SK-N-SH (cell line): Measurements from ENCODE around the gene UPK1A. TPM values are rescaled to one million over a fixed set of nuclear protein-coding genes. Genes with fewer than 3 reads are reported as not detected.

Source experiments
- ELF1 ChIP-seq: IDR thresholded peaks from 2 replicates; pipeline ENCODE4 v1.4.0; 2012
- EP300 ChIP-seq, 2 experiments: IDR thresholded peaks; 2 replicates each; pipeline versions ENCODE4 v1.4.0 to v1.6.1; 2012; ENCODE audit warnings: borderline replicate concordance in 1 of 2, low read depth in 1 of 2, low read length in 1 of 2
- POLR2AphosphoS5 ChIP-seq: IDR thresholded peaks from 2 replicates; pipeline ENCODE4 v1.6.1; 2012; ENCODE audit warnings: low read depth, low read length
- RXRA ChIP-seq: IDR thresholded peaks from 2 replicates; pipeline ENCODE4 v1.4.0; 2012; ENCODE audit warnings: low read depth, mild to moderate bottlenecking, borderline replicate concordance
- SIN3A ChIP-seq: IDR thresholded peaks from 2 replicates; pipeline ENCODE4 v1.6.1; 2012; ENCODE audit warnings: low read depth, mild to moderate bottlenecking, low read length, moderate library complexity, borderline replicate concordance
- polyA plus RNA-seq, 3 experiments: library from polyadenylated mRNA; depleted of rRNA; stranded (reverse); fragments of >200 nt; gene quantifications; 2 replicates each; pipeline ENCODE4 v1.2.3, GENCODE V29; 2012
- TF ChIP-seq, protein P1 (sequence below): fragments of 200-600 bp; sonication (generic); IDR thresholded peaks from 2 replicates; pipeline ENCODE4 v1.6.1; 2017; ENCODE audit warnings: antibody characterized with exemption, mild to moderate bottlenecking, moderate library complexity
- TF ChIP-seq, protein P2 (sequence below): fragments of 150-350 bp; IDR thresholded peaks from 2 replicates; pipeline ENCODE4 v1.6.1; 2017; ENCODE audit warnings: antibody characterized with exemption, low read length, low read depth, borderline replicate concordance

Gene UPK1A
- polyA plus RNA-seq, 1 of the 3 experiments (the other 2 are of a cell fraction) = 0.16 TPM

DNA sequence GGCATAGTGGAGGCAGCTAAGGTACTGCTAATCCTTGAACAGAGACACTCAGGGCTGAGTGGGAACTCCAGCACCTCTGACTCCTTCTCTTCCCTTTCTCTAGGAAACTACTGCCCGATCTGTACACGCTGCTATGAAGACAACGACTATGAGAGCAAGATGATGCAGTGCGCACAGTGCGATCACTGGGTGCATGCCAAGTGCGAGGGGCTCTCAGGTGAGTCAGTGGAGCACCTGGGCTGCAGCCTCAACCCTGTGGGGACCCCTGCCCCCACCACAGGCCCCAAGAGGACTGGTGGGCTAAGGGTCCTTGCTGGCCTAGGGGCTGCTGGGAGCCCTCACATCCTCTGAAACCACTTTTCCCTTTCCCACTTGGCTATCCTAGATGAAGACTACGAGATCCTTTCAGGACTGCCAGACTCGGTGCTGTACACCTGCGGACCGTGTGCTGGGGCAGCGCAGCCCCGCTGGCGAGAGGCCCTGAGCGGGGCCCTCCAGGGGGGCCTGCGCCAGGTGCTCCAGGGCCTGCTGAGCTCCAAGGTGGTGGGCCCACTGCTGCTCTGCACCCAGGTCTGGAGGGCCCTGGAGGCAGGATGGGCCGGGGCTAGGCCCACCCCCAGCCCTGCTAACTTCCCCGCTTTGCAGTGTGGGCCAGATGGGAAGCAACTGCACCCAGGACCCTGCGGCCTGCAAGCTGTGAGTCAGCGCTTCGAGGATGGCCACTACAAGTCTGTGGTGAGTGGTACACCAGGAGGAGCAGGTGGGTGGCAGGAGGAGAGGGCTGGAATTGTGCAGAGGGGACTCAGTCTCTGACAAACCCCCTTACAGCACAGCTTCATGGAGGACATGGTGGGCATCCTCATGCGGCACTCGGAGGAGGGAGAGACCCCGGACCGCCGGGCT lies 61.0 kb downstream of the UPK1A start (continued):
- TF ChIP-seq, protein P1, sequence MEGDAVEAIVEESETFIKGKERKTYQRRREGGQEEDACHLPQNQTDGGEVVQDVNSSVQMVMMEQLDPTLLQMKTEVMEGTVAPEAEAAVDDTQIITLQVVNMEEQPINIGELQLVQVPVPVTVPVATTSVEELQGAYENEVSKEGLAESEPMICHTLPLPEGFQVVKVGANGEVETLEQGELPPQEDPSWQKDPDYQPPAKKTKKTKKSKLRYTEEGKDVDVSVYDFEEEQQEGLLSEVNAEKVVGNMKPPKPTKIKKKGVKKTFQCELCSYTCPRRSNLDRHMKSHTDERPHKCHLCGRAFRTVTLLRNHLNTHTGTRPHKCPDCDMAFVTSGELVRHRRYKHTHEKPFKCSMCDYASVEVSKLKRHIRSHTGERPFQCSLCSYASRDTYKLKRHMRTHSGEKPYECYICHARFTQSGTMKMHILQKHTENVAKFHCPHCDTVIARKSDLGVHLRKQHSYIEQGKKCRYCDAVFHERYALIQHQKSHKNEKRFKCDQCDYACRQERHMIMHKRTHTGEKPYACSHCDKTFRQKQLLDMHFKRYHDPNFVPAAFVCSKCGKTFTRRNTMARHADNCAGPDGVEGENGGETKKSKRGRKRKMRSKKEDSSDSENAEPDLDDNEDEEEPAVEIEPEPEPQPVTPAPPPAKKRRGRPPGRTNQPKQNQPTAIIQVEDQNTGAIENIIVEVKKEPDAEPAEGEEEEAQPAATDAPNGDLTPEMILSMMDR = no peak
- no peak for TF ChIP-seq RXRA
- TF ChIP-seq POLR2AphosphoS5 = no peak
- no peak for TF ChIP-seq EP300 (IDR thresholded peaks at IDR 0.05; ENCODE audit: borderline replicate concordance in 1 of 2, low read depth in 1 of 2, low read length in 1 of 2)
- TF ChIP-seq, protein P2, sequence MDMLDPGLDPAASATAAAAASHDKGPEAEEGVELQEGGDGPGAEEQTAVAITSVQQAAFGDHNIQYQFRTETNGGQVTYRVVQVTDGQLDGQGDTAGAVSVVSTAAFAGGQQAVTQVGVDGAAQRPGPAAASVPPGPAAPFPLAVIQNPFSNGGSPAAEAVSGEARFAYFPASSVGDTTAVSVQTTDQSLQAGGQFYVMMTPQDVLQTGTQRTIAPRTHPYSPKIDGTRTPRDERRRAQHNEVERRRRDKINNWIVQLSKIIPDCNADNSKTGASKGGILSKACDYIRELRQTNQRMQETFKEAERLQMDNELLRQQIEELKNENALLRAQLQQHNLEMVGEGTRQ = no peak
- TF ChIP-seq ELF1 = no peak
- TF ChIP-seq SIN3A = no peak

Other genes with a start within 250 kb of the UPK1A start
- not detected in 2 replicates for gene FFAR2, start 218.3 kb upstream of the UPK1A start, polyA plus RNA-seq (2012; rRNA removed)
- gene KRTDAP, start 176.1 kb upstream of the UPK1A start, polyA plus RNA-seq (2012; rRNA removed) = not detected in 2 replicates
- gene DMKN, start 152.9 kb upstream of the UPK1A start, polyA plus RNA-seq (2012; rRNA removed) = not detected in 2 replicates
- 0.16 and 0.25 TPM in 2 replicates for gene SBSN, start 138.2 kb upstream of the UPK1A start, polyA plus RNA-seq (2012; rRNA removed)
- not detected in 2 replicates for gene GAPDHS, start 133.1 kb upstream of the UPK1A start, polyA plus RNA-seq (2012; rRNA removed)
- 201 and 202 TPM in 2 replicates for gene TMEM147, start 120.9 kb upstream of the UPK1A start, polyA plus RNA-seq (2012; rRNA removed)
- gene ATP4A, start 102.9 kb upstream of the UPK1A start, polyA plus RNA-seq (2012; rRNA removed) = not detected in 2 replicates
- gene PMIS2, start 80.3 kb upstream of the UPK1A start, polyA plus RNA-seq (2012; rRNA removed) = not detected in 2 replicates
- gene HAUS5, start 53.8 kb upstream of the UPK1A start, polyA plus RNA-seq (2012; rRNA removed) = 5.1 and 7.1 TPM in 2 replicates
- gene RBM42, start 37.5 kb upstream of the UPK1A start, polyA plus RNA-seq (2012; rRNA removed) = 48.5 and 69.9 TPM in 2 replicates
- 0.84 and 1.6 TPM in 2 replicates for gene ETV2, start 24.8 kb upstream of the UPK1A start, polyA plus RNA-seq (2012; rRNA removed)
- gene COX6B1, start 18.2 kb upstream of the UPK1A start, polyA plus RNA-seq (2012; rRNA removed) = 826 and 889 TPM in 2 replicates
- gene ZBTB32, start 38.0 kb downstream of the UPK1A start, polyA plus RNA-seq (2012; rRNA removed) = not detected in 2 replicates
- 18.2 and 29.2 TPM in 2 replicates for gene KMT2B, start 51.5 kb downstream of the UPK1A start, polyA plus RNA-seq (2012; rRNA removed)
- gene IGFLR1, start 75.9 kb downstream of the UPK1A start, polyA plus RNA-seq (2012; rRNA removed) = 5.1 and 5.6 TPM in 2 replicates
- gene U2AF1L4, start 78.9 kb downstream of the UPK1A start, polyA plus RNA-seq (2012; rRNA removed) = 25.9 and 29.4 TPM in 2 replicates
- 66.3 and 99.2 TPM in 2 replicates for gene PSENEN, start 79.1 kb downstream of the UPK1A start, polyA plus RNA-seq (2012; rRNA removed)
- 21.1 and 25.2 TPM in 2 replicates for gene LIN37, start 82.1 kb downstream of the UPK1A start, polyA plus RNA-seq (2012; rRNA removed)
- gene HSPB6, start 90.5 kb downstream of the UPK1A start, polyA plus RNA-seq (2012; rRNA removed) = 0.10 and 0.43 TPM in 2 replicates
- 12.3 and 12.5 TPM in 2 replicates for gene PROSER3, start 91.7 kb downstream of the UPK1A start, polyA plus RNA-seq (2012; rRNA removed)
- 6.5 and 7.8 TPM in 2 replicates for gene ARHGAP33, start 109.0 kb downstream of the UPK1A start, polyA plus RNA-seq (2012; rRNA removed)
- not detected in 2 replicates for gene PRODH2, start 146.3 kb downstream of the UPK1A start, polyA plus RNA-seq (2012; rRNA removed)
- not detected in 2 replicates for gene NPHS1, start 186.0 kb downstream of the UPK1A start, polyA plus RNA-seq (2012; rRNA removed)
- 0.21 and 0.37 TPM in 2 replicates for gene KIRREL2, start 190.4 kb downstream of the UPK1A start, polyA plus RNA-seq (2012; rRNA removed)
- gene APLP1, start 202.1 kb downstream of the UPK1A start, polyA plus RNA-seq (2012; rRNA removed) = 31.8 and 66.7 TPM in 2 replicates
- 5.5 and 11.4 TPM in 2 replicates for gene NFKBID, start 234.0 kb downstream of the UPK1A start, polyA plus RNA-seq (2012; rRNA removed)
- gene HCST, start 236.0 kb downstream of the UPK1A start, polyA plus RNA-seq (2012; rRNA removed) = 0.59 and 0.76 TPM in 2 replicates
- gene TYROBP, start 241.8 kb downstream of the UPK1A start, polyA plus RNA-seq (2012; rRNA removed) = not detected in 2 replicates